Measurements from ENCODE around the gene ZNF366.
"Not testable (repeated sequence)": the region's sequence is repeated elsewhere in the genome, so short reads cannot be mapped to it uniquely, and the experiment has no call there.

ZNF366 gene

DNA sequence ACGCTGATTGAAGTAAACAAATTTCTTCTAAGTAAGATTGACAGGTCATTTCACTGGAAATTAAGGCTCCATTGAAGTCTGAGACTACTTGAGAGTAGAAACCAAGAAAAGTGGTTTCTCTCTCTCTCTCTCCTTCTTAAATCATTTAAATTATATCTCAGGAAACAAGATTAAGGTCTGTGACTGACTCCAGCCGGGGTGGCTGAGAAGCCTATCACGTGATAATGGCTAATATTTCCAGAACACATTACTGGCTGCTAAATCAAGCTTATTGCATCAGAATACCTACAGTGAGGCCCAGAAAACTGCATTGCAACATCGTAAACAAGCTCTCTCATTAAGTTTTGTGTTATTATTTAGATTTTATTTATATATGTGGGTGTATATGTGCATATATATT is 98.6 kb downstream of the ZNF366 start:
- no peak overlapping the region for H3K4me3 ChIP-seq (ENCODE audit: low read depth, low read length)
- TF ChIP-seq, protein P1, sequence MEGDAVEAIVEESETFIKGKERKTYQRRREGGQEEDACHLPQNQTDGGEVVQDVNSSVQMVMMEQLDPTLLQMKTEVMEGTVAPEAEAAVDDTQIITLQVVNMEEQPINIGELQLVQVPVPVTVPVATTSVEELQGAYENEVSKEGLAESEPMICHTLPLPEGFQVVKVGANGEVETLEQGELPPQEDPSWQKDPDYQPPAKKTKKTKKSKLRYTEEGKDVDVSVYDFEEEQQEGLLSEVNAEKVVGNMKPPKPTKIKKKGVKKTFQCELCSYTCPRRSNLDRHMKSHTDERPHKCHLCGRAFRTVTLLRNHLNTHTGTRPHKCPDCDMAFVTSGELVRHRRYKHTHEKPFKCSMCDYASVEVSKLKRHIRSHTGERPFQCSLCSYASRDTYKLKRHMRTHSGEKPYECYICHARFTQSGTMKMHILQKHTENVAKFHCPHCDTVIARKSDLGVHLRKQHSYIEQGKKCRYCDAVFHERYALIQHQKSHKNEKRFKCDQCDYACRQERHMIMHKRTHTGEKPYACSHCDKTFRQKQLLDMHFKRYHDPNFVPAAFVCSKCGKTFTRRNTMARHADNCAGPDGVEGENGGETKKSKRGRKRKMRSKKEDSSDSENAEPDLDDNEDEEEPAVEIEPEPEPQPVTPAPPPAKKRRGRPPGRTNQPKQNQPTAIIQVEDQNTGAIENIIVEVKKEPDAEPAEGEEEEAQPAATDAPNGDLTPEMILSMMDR (IDR thresholded peaks at IDR 0.05; ENCODE audit: control insufficient read depth, extremely low read depth, insufficient read depth): no peak
- no peak for DNase-seq (ENCODE audit: low read depth)

DNA sequence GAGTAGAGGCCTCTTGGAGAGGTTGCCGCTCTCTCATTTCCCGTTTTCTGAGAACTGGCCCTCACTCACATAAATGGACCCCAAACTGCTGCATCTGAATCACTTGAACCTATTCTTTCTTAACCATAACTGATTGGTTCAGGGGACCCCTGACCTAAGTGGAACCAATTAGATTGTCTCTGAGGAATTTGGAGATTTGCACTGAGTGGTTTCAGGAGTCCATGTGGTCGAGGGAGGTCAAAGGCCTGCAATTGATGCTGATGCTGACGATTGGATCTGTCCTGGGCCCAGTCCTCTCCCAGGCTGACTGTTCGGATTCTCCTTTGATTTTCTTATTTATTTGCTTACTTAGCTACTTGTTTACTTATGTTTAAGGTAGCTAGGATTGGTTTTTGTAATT is 99.1 kb downstream of the ZNF366 start:
- TF ChIP-seq, protein P1 (IDR thresholded peaks at IDR 0.05; ENCODE audit: control insufficient read depth, extremely low read depth, insufficient read depth): no peak
- DNase-seq (ENCODE audit: low read depth): no peak

DNA sequence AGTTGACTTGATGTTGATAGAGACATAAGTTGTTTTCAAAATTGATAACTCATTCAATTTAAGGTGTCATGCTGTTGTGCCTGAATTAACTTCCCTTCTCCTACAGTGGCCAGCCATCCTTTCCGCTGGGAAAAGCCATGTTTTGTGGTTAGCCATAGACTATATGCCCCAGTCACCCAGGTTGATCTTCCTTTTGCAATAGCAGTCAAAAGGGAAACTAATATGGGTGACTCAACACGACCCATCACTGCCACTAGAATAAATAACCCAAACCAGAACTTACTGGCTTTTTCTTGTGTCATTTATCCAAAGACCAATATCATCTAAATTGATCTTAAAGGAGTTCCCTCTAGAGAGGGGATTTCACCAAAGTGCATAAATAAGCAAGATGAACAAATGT is 99.7 kb downstream of the ZNF366 start:
- no peak for DNase-seq (ENCODE audit: low read depth)
- TF ChIP-seq, protein P1 (IDR thresholded peaks at IDR 0.05; ENCODE audit: control insufficient read depth, extremely low read depth, insufficient read depth): no peak

More for the DNA sequence above, 99.1 kb downstream of the ZNF366 start:
- H3K4me3 ChIP-seq (ENCODE audit: low read depth, low read length): no peak overlapping the region

DNA sequence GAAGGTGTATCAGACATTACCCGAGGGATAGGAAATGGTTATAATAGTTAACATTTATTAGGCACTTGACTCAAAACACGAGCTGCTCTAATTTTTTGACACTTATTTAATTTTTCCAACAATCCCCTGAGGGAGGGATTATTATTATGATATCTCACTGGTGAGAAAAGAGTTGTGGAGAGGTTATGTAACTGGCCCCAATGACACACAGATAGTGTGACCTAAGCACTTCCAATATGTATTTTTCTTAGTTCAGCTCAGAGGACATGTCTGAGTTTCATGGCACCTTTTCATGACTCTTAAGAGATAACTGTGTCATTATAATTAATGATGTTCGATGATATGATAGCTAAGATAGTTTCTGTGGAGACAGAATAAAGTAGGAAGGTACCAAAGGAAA is 100.1 kb downstream of the ZNF366 start:
- TF ChIP-seq, protein P1 (IDR thresholded peaks at IDR 0.05; ENCODE audit: control insufficient read depth, extremely low read depth, insufficient read depth): no peak
- H3K4me3 ChIP-seq (ENCODE audit: low read depth, low read length): no peak overlapping the region
- no peak for DNase-seq (ENCODE audit: low read depth)

More for the DNA sequence above, 99.7 kb downstream of the ZNF366 start:
- no peak overlapping the region for H3K4me3 ChIP-seq (ENCODE audit: low read depth, low read length)

DNA sequence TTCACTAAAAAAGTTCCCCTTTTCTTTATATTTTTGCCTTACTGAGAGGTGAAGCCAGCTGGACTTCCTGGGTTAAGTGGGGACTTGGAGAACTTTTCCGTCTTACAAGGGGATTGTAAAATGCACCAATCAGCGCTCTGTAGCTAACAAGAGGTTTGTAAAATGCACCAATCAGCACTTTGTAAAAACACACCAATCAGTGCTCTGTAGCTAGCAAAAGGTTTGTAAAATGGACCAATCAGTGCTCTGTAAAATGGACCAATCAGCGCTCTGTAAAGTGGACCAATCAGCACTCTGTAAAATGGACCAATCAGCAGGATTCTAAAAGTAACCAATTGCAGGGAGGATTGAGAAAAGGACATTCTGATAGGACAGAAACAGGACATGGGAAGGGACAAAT is 102.4 kb downstream of the ZNF366 start:
- not testable (repeated sequence) for DNase-seq (ENCODE audit: low read depth)

DNA sequence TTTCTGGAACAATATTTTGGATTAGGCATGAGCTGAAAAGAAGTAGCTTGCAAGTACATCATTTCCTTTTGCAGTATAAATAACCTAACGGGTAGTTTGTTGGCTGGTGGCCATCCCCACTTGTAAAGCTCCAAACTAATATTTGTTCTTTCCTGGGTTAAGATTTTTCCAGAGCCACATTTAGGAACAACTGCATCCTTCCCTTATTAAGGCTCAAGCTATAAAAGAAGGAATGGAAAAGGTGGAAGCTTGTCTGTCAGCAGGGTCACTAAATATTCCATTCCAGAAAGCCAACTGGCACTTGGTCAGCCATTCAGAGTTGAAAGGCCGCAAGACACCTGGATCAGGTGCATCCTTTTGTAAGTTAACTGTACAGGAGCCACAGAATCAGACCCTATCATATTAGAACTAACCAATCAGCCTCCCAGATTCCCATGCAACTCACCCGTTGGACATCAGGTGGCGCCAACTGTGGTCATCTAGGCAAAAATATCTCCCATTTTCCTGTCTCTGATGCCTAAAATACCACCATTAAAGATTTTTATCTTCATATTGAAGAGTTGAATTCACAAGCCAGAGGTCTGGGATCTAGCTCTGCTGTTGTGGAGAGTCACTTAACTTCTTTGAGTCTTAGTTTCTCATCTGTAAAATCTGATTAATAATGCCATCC is 104.1 kb downstream of the ZNF366 start:
- H3K4me3 ChIP-seq (ENCODE audit: low read depth, low read length): no peak overlapping the region
- DNase-seq (ENCODE audit: low read depth): no peak
- TF ChIP-seq, protein P1 (IDR thresholded peaks at IDR 0.05; ENCODE audit: control insufficient read depth, extremely low read depth, insufficient read depth): peak; percentile 43

More for the DNA sequence above, 102.4 kb downstream of the ZNF366 start:
- not testable (repeated sequence) for H3K4me3 ChIP-seq (ENCODE audit: low read depth, low read length)

DNA sequence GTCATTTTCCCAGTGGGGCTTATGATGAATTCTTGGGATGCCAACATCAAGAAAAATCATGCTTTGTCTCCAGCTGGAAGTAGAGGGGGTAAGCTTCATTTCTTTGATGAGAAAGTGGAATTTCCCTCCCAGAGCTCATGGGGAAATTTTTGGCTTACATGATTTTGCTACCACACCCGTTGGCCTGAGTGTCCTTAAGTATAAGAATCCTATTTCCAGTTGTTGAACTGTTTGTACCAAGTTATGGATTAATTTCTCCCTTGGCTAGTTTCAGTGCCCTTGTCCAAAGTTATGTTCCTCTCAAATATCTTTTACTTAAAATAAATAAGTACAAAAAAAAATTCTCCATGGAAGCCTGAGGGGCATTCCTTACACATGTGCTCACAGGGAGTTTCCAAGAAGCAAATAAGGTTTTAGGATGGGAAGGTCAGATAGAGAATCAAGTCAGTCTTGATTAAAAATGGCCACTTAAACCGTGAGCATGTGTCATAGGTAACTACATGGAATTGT is 104.8 kb downstream of the ZNF366 start:
- no peak overlapping the region for H3K4me3 ChIP-seq (ENCODE audit: low read depth, low read length)
- TF ChIP-seq, protein P1 (IDR thresholded peaks at IDR 0.05; ENCODE audit: control insufficient read depth, extremely low read depth, insufficient read depth): no peak
- no peak for DNase-seq (ENCODE audit: low read depth)

Measured in LNCaP clone FGC (cell line).